OCI-LY7 (cell line): ENCODE measurements around the gene ARAF. TPM values are rescaled to one million over a fixed set of nuclear protein-coding genes. Genes with fewer than 3 reads are reported as not detected.

ENCODE experiments used
- BruUV-seq: library from RNA; stranded (reverse); fragments of 400-500 nt; replicated peaks from 2 replicates; lab custom pipeline; 2021; lab: Mats Ljungman, UMichigan
- CTCF ChIA-PET: fragments of 300-600 bp; sonication (Branson Sonifier 250); formaldehyde crosslinking; loops from one replicate; lab custom pipeline; 2022; ENCODE audit warnings: antibody characterized with exemption; ENCODE audit not compliant: unreplicated experiment; lab: Charles Lee
- POLR2A ChIA-PET: fragments of 300-600 bp; sonication (Branson Sonifier 250); formaldehyde crosslinking; loops from one replicate; lab custom pipeline; 2022; ENCODE audit warnings: antibody characterized with exemption; lab: Charles Lee
- DNase-seq: peaks from one replicate; pipeline ENCODE4 v3.0.0-alpha.2; 2015; ENCODE audit warnings: low spot score
- H2AFZ ChIP-seq: fragments of 200-600 bp; sonication (generic), shearing (Covaris generic); 2 replicates; pipeline ENCODE4 v1.6.1; 2014; ENCODE audit warnings: mild to moderate bottlenecking, antibody characterized with exemption, low read length, moderate library complexity
- H3K27ac ChIP-seq: fragments of 200-600 bp; sonication (generic); 2 replicates; pipeline ENCODE4 v1.5.1; 2014; ENCODE audit warnings: mixed run types, low read depth, mild to moderate bottlenecking, moderate library complexity, low read length, inconsistent platforms; ENCODE audit not compliant: poor library complexity, severe bottlenecking
- H3K36me3 ChIP-seq: fragments of 200-600 bp; sonication (generic); 2 replicates; pipeline ENCODE4 v1.6.1; 2014; ENCODE audit warnings: mild to moderate bottlenecking, antibody characterized with exemption, low read length, moderate library complexity, mixed read lengths; ENCODE audit not compliant: insufficient read depth
- H3K4me1 ChIP-seq: fragments of 200-600 bp; sonication (generic); 2 replicates; pipeline ENCODE4 v1.5.1; 2014; ENCODE audit warnings: mild to moderate bottlenecking, low read length; ENCODE audit not compliant: insufficient read depth, poor library complexity, severe bottlenecking
- H3K4me2 ChIP-seq: fragments of 200-600 bp; sonication (generic); 2 replicates; pipeline ENCODE4 v1.6.1; 2014; ENCODE audit warnings: mild to moderate bottlenecking, low read length
- H3K4me3 ChIP-seq: fragments of 200-600 bp; sonication (generic); 2 replicates; pipeline ENCODE4 v1.5.1; 2014; ENCODE audit warnings: mild to moderate bottlenecking, low read depth, low read length; ENCODE audit not compliant: poor library complexity, severe bottlenecking
- H3K79me2 ChIP-seq: fragments of 200-600 bp; sonication (generic); 2 replicates; pipeline ENCODE4 v1.6.1; 2016; ENCODE audit warnings: low read depth, mild to moderate bottlenecking, low read length, moderate library complexity, mixed read lengths; ENCODE audit not compliant: insufficient read depth
- H3K9me2 ChIP-seq: fragments of 200-600 bp; sonication (generic); 2 replicates; pipeline ENCODE4 v1.6.1; 2016; ENCODE audit warnings: mild to moderate bottlenecking, low read length, mixed read lengths; ENCODE audit not compliant: insufficient read depth
- H3K9me3 ChIP-seq: fragments of 200-600 bp; sonication (generic); 2 replicates; pipeline ENCODE4 v1.6.1; 2014; ENCODE audit warnings: mild to moderate bottlenecking, mixed run types, low read length, mixed read lengths
- H4K20me1 ChIP-seq: fragments of 200-600 bp; sonication (generic); 2 replicates; pipeline ENCODE4 v1.6.1; 2014; ENCODE audit warnings: mild to moderate bottlenecking, antibody characterized with exemption, low read length, moderate library complexity, mixed read lengths; ENCODE audit not compliant: insufficient read depth
- CTCF ChIP-seq: fragments of 200-600 bp; sonication (generic); conservative IDR thresholded peaks from 2 replicates; pipeline ENCODE4 v1.5.1; 2014; ENCODE audit warnings: mild to moderate bottlenecking, antibody characterized with exemption, low read length, moderate library complexity, mixed read lengths
- EZH2phosphoT487 ChIP-seq: fragments of 200-600 bp; sonication (generic); IDR thresholded peaks from 2 replicates; pipeline ENCODE4 v1.6.1; 2018; ENCODE audit warnings: low read depth, borderline replicate concordance, mild to moderate bottlenecking, mixed run types, antibody characterized with exemption, low read length, moderate library complexity, mixed read lengths
- intact Hi-C: fragments of 100-400 bp; cut with micrococcal nuclease; formaldehyde crosslinking; loops from one replicate; pipeline ENCODE4 v1.10.0; 2022; ENCODE audit not compliant: unreplicated experiment
- total RNA-seq, 2 experiments: library from RNA; depleted of rRNA in 1 of 2; stranded (reverse); fragments of >200 nt in 1 of 2; shearing (Covaris generic) in 1 of 2; gene quantifications; 2 replicates each; pipeline ENCODE4 v1.2.3, GENCODE V29; 2014 to 2022

The ARAF gene
- total RNA-seq, 2 experiments from 2014 or later: 28.9 to 52.4 TPM

- TSS peak; percentile 86 for BruUV-seq
- ChIA-PET POLR2A (interaction anchor here (0.9 kb wide), 1 partner anchor 9 kb away, joined by 4 read pairs; no protein-coding TSS in a partner anchor), CTCF (no interaction called here)
- Histone ChIP-seq H3K4me2 (peak overlapping the region; percentile 79), H3K4me1 (peaks cover 37% of the 10 kb centered on the region), H3K79me2 (peaks cover 15% of the 10 kb centered on the region; the same call in 1 of the 2 replicates), H3K27ac (peak overlapping the region; percentile 70), H3K9me3 (no peaks in the 10 kb centered on the region), H4K20me1 (no peaks in the 10 kb centered on the region), H3K4me3 (peak overlapping the region; percentile 86), H3K36me3 (peaks cover 27% of the 10 kb centered on the region), H3K9me2 (no peaks in the 10 kb centered on the region), H2AFZ (peak overlapping the region; percentile 28; the same call in 1 of the 2 replicates)
- intact Hi-C loops: loop anchor here (5.0 kb wide), 3 partner anchors 63 to 92 kb away; partner anchors contain the start of genes CFP and ELK1
- TF ChIP-seq CTCF: no peak
- no peak for TF ChIP-seq EZH2phosphoT487
- no peak for DNase-seq
These were observed 649 bp upstream of the ARAF start for GRCh38 chrX:47560179-47560933.

- BruUV-seq: no TSS peak
- peak overlapping the region; percentile 86 for H3K4me3 ChIP-seq
These were observed 700 bp downstream of the ARAF start for GRCh38 chrX:47561659-47562151.

More at GRCh38 chrX:47561659-47562151, 700 bp downstream of the ARAF start:
- H3K4me2 ChIP-seq: peak overlapping the region; percentile 92
- H3K9me2 ChIP-seq: no peaks in the 10 kb centered on the region
- peak overlapping the region; percentile 70 for H3K27ac ChIP-seq
- H3K9me3 ChIP-seq: no peaks in the 10 kb centered on the region
- ChIA-PET POLR2A (interaction anchor here (0.7 kb wide), 1 partner anchor 10 kb away, joined by 3 read pairs; no protein-coding TSS in a partner anchor), CTCF (no interaction called here)
- DNase-seq: no peak
- intact Hi-C loops: loop anchor here (2.0 to 5.0 kb wide), 4 partner anchors 64 to 465 kb away; partner anchors contain the start of genes CFP and ELK1
- peaks cover 15% of the 10 kb centered on the region; the same call in 1 of the 2 replicates for H3K79me2 ChIP-seq
- no peak for TF ChIP-seq CTCF
- peaks cover 26% of the 10 kb centered on the region for H3K4me1 ChIP-seq
- H4K20me1 ChIP-seq: no peaks in the 10 kb centered on the region
- H2AFZ ChIP-seq: no peak overlapping the region
- H3K36me3 ChIP-seq: peaks cover 33% of the 10 kb centered on the region
